GM12878 (cell line): ENCODE data around the gene CTR9. TPM values are rescaled to one million over a fixed set of nuclear protein-coding genes. Genes with fewer than 3 reads are reported as not detected.

ENCODE experiments used
- ATAC-seq: fragments of 200-7000 bp; cut with Tn5 transposase; 3 replicates; pipeline ENCODE4 v1.9.1; 2020; ENCODE audit warnings: mild to moderate bottlenecking, moderate library complexity
- BruUV-seq: library from RNA; stranded (reverse); fragments of 400-500 nt; replicated peaks from 2 replicates; lab custom pipeline; 2021; lab: Mats Ljungman, UMichigan
- CTCF ChIA-PET: fragments of 300-600 bp; sonication (Branson Sonifier 250); formaldehyde crosslinking; extraction: SDS; loops from one replicate; lab custom pipeline; 2021; ENCODE audit warnings: inconsistent platforms; lab: Yijun Ruan, JAX
- POLR2A ChIA-PET: fragments of 350-600 bp; formaldehyde crosslinking; extraction: SDS; loops from one replicate; lab custom pipeline; 2021; ENCODE audit warnings: inconsistent platforms; lab: Charles Lee
- RAD21 ChIA-PET: fragments of 300-600 bp; sonication (Branson Sonifier 250); formaldehyde crosslinking; loops from one replicate; lab custom pipeline; 2023; ENCODE audit warnings: antibody characterized with exemption; ENCODE audit not compliant: unreplicated experiment; lab: Charles Lee
- SMC1A ChIA-PET: fragments of 300-600 bp; sonication (Branson Sonifier 250); formaldehyde crosslinking; loops from one replicate; lab custom pipeline; 2023; ENCODE audit not compliant: unreplicated experiment, uncharacterized antibody; lab: Charles Lee
- DNase-seq: peaks from one replicate; pipeline ENCODE4 v3.0.0-alpha.2; 2011; ENCODE audit warnings: low read depth, low spot score
- FAIRE-seq: peaks from 3 replicates; lab custom pipeline; 2011; peaks lifted over from hg19 to GRCh38; lab: Jason Lieb, UNC
- H2AFZ ChIP-seq: 2 replicates; pipeline ENCODE4 v1.6.0; 2011; ENCODE audit warnings: low read depth, low read length, control low read depth; ENCODE audit not compliant: control insufficient read depth
- H3K27ac ChIP-seq: 2 replicates; pipeline ENCODE4 v1.5.1; 2011; ENCODE audit warnings: control low read depth; ENCODE audit not compliant: control insufficient read depth, insufficient read depth
- H3K27me3 ChIP-seq, 2 experiments: replicated peaks in 1 of 2; 2 replicates each; pipeline versions ENCODE4 v1.6.0 to v1.6.1; 2011; ENCODE audit warnings: low read length in 1 of 2; ENCODE audit not compliant: control insufficient read depth in 2 of 2, insufficient read depth in 2 of 2
- H3K36me3 ChIP-seq, 2 experiments: 2 replicates each; pipeline ENCODE4 v1.5.1; 2011; ENCODE audit warnings: low read length in 1 of 2; ENCODE audit not compliant: control insufficient read depth in 2 of 2, insufficient read depth in 2 of 2
- H3K4me1 ChIP-seq: 2 replicates; pipeline ENCODE4 v1.6.1; 2011; ENCODE audit warnings: mild to moderate bottlenecking, low read length, moderate library complexity, mixed read lengths; ENCODE audit not compliant: control insufficient read depth, insufficient read depth
- H3K4me2 ChIP-seq: 2 replicates; pipeline ENCODE4 v1.6.0; 2011; ENCODE audit warnings: control low read depth; ENCODE audit not compliant: control insufficient read depth, insufficient read depth
- H3K4me3 ChIP-seq: fragments of 200-600 bp; sonication (generic); 2 replicates; pipeline ENCODE4 v1.5.1; 2016
- H3K79me2 ChIP-seq: 2 replicates; pipeline ENCODE4 v1.6.0; 2011; ENCODE audit warnings: low read length; ENCODE audit not compliant: control insufficient read depth, insufficient read depth
- H3K9ac ChIP-seq: 2 replicates; pipeline ENCODE4 v1.8.0; 2011; ENCODE audit warnings: low read length, control low read depth, mixed read lengths; ENCODE audit not compliant: control insufficient read depth, insufficient read depth
- H3K9me3 ChIP-seq: replicated peaks from 3 replicates; pipeline ENCODE4 v1.5.1; 2011; ENCODE audit warnings: mild to moderate bottlenecking, low read length; ENCODE audit not compliant: control insufficient read depth, insufficient read depth
- H4K20me1 ChIP-seq: 2 replicates; pipeline ENCODE4 v1.6.0; 2011; ENCODE audit not compliant: control insufficient read depth, insufficient read depth
- BCL11A ChIP-seq: IDR thresholded peaks from 2 replicates; pipeline ENCODE4 v1.6.1; 2011; ENCODE audit warnings: low read depth, low read length
- BMI1 ChIP-seq: fragments of 450-650 bp; IDR thresholded peaks from 2 replicates; pipeline ENCODE4 v1.6.1; 2016; ENCODE audit warnings: mild to moderate bottlenecking, moderate library complexity, borderline replicate concordance
- CBX5 ChIP-seq: sonication (generic); IDR thresholded peaks from 2 replicates; pipeline ENCODE4 v1.6.1; 2016; ENCODE audit warnings: low read depth, moderate library complexity, mild to moderate bottlenecking, inconsistent platforms
- MEF2A ChIP-seq: IDR thresholded peaks from 2 replicates; pipeline ENCODE4 v1.6.1; 2011; ENCODE audit warnings: low read depth, mild to moderate bottlenecking, low read length, moderate library complexity; ENCODE audit not compliant: insufficient read depth
- NFYB ChIP-seq: IDR thresholded peaks from 2 replicates; pipeline ENCODE4 v1.6.1; 2011; ENCODE audit warnings: low read depth, mild to moderate bottlenecking, low read length, improper control_type of control experiment, moderate library complexity; ENCODE audit not compliant: insufficient read depth
- PAX5 ChIP-seq: IDR thresholded peaks from 2 replicates; pipeline ENCODE4 v1.6.1; 2011; ENCODE audit warnings: low read depth, low read length, borderline replicate concordance
- PBX3 ChIP-seq: IDR thresholded peaks from 2 replicates; pipeline ENCODE4 v1.6.1; 2011; ENCODE audit warnings: mild to moderate bottlenecking, low read depth, low read length, moderate library complexity; ENCODE audit not compliant: insufficient replicate concordance
- ZBED1 ChIP-seq: IDR thresholded peaks from 2 replicates; pipeline ENCODE4 v1.6.1; 2016; ENCODE audit warnings: borderline replicate concordance
- ZBTB11 ChIP-seq: fragments of 450-650 bp; formaldehyde crosslinking; IDR thresholded peaks from 2 replicates; pipeline ENCODE4 v1.5.0; 2022; ENCODE audit warnings: mild to moderate bottlenecking, missing genetic modification characterization
- ZNF384 ChIP-seq: IDR thresholded peaks from 2 replicates; pipeline ENCODE4 v1.6.1; 2012; ENCODE audit warnings: low read depth, mild to moderate bottlenecking, low read length, improper control_type of control experiment, borderline replicate concordance
- WGBS: methylation state at CpG from one replicate; pipeline ENCODE4 v1.1.6; 2016; ENCODE audit warnings: low lambda C conversion rate; ENCODE audit not compliant: insufficient replicate concordance, insufficient coverage; ENCODE audit errors: missing lambda C conversion rate; 5-methylcytosine and 5-hydroxymethylcytosine counted together
- in situ Hi-C: fragments of 300-500 bp; cut with MboI; formaldehyde crosslinking; loops from 9 replicates; pipeline ENCODE4 v1.14.3; 2018; ENCODE audit warnings: mixed read lengths
- intact Hi-C: fragments of 100-400 bp; cut with micrococcal nuclease; formaldehyde crosslinking; loops from one replicate; pipeline ENCODE4 v1.14.2; 2022; ENCODE audit not compliant: unreplicated experiment
- polyA plus RNA-seq, 11 experiments: library from polyadenylated mRNA; depleted of rRNA in 4 of 11; unstranded in 6 of 11; stranded (reverse) in 5 of 11; fragments of >200 nt; fragmentation: Nextera tagmentation in 4 of 11; fragmentation: Illumina TruSeq in 1 of 11; extraction: Ambion mirVana in 4 of 11; extraction: Trizol in 1 of 11; gene quantifications; 1 replicate in 1 of 11; 2 replicates in 10 of 11; pipeline versions ENCODE4 v1.2.1 to v1.2.3, GENCODE V29; 2011 to 2016; ENCODE audit warnings: inconsistent platforms in 2 of 11, missing spikeins in 2 of 11, low read depth in 1 of 11
- total RNA-seq, 4 experiments: library from RNA; depleted of rRNA in 3 of 4; stranded (reverse); fragments of >200 nt in 3 of 4; fragmentation: Illumina TruSeq in 1 of 4; extraction: Trizol in 1 of 4; gene quantifications; 2 replicates each; pipeline versions ENCODE4 v1.2.1 to v1.2.3, GENCODE V29; 2013 to 2021

CTR9 gene
- total and polyA plus RNA-seq, 10 of the 15 experiments (the other 5 are each of a cell fraction or from before 2014, with no cell fraction given) = 13.9 to 54.9 (median 28.9) TPM

DNA sequence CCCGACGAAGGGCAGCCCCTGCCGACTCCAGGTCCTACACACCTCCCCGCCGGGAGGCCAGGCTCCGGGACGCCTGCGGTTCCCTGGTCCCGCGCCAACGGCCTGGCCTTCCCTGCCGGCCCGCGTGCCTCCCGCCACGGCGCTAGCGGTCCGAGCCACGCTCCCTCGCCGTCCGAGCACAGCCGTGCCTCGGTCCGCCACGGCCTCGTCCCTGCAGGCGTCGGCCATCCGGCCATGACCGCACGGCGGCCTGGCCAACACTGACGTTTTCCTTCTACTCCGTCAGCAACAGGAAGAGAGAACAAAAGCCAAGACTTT is 57.1 kb downstream of the CTR9 start (continued):
- TF ChIP-seq ZNF384 (no peak), PAX5 (0 out of 2 replicates have a peak, but pooled peaks have one; percentile 16), BCL11A (no peak)
- TF ChIP-seq, all 136 proteins: peak for 9

- H4K20me1 ChIP-seq = no peaks in the 10 kb centered on the region
- no peaks in the 10 kb centered on the region for H3K9me3 ChIP-seq
- ATAC-seq = peak; percentile 96
- peak within 1 kb of the TSS; percentile 98 for H3K27ac ChIP-seq
- ChIA-PET CTCF (interaction anchor here (0.7 to 3.1 kb wide), 10 partner anchors 16 to 1037 kb away, joined by 3 to 24 read pairs (median 4); partner anchors contain the start of gene ZBED5), RAD21 (interaction anchor here (0.5 to 3.2 kb wide), 21 partner anchors 8 to 1236 kb away, joined by 3 to 32 read pairs (median 4); partner anchors contain the start of genes CTR9, USP47 and ZBED5), SMC1A (interaction anchor here (0.9 to 4.2 kb wide), 17 partner anchors 10 to 454 kb away, joined by 3 to 31 read pairs (median 4); partner anchors contain the start of gene ZBED5), POLR2A (interaction anchor here (0.6 to 4.3 kb wide), 31 partner anchors 9 to 1933 kb away, joined by 3 to 87 read pairs (median 5); partner anchors contain the start of genes CTR9, RNF141 and ZBED5)
- in situ Hi-C loops = no loop called here
- intact Hi-C loops = loop anchor here (1.0 to 5.0 kb wide), 3 partner anchors 50 to 1034 kb away; partner anchors contain the start of genes CTR9, USP47 and ZBED5
- peak; percentile 99 for FAIRE-seq
- H3K4me1 ChIP-seq = peaks cover 10% of the 10 kb centered on the region; the same call in 1 of the 2 replicates
- H3K9ac ChIP-seq = peak within 1 kb of the TSS; percentile 98
- under 1% methylated on average over 56 of the region's 65 CpGs for WGBS
- DNase-seq = peak; percentile 95
- peak within 1 kb of the TSS; percentile 88 for H3K4me3 ChIP-seq
- H3K27me3 ChIP-seq = no peaks in the 10 kb centered on the region
- peak within 1 kb of the TSS; percentile 65 for H3K4me2 ChIP-seq
- peaks cover 46% of the 10 kb centered on the region for H3K79me2 ChIP-seq
- H3K36me3 ChIP-seq = peaks cover 4 to 24% of the 10 kb centered on the region in 2 experiments
- BruUV-seq = no TSS peak
- peak within 1 kb of the TSS; percentile 96 for H2AFZ ChIP-seq
- TF ChIP-seq PBX3 = peak; percentile 87
- TF ChIP-seq ZBTB11 (CRISPR knock-in tag) = peak; percentile 35; the same call in 1 of the 2 replicates
- peak; percentile 89 for TF ChIP-seq NFYB
- peak; percentile 33; the same call in 1 of the 2 replicates for TF ChIP-seq MEF2A
- no peak; the same call in 1 of the 2 replicates for TF ChIP-seq BMI1
- TF ChIP-seq ZBED1 = peak; percentile 85
- TF ChIP-seq CBX5 = peak; percentile 64; the same call in 1 of the 2 replicates
These were observed 57.7 kb downstream of the CTR9 start, which contains the start of gene EIF4G2 for GRCh38 chr11:10808553-10809372. TSS of gene EIF4G2 (minus strand) at chr11:10808926.
